Breast epithelium (tissue), 4 donors: Measurements from ENCODE around the gene SLC25A21. TPM values are rescaled to one million over a fixed set of nuclear protein-coding genes. Genes with fewer than 3 reads are reported as not detected.

ENCODE experiments used
- DNase-seq, 2 donors: peaks; one replicate each; pipeline ENCODE4 v3.0.0-alpha.2; 2019; ENCODE audit warnings: low spot score in 2 of 2
- H3K27ac ChIP-seq, 2 donors: fragments of 200-600 bp; sonication (generic) in 1 of 2; one replicate each; pipeline ENCODE4 v1.5.1; 2016 to 2019; ENCODE audit warnings: mild to moderate bottlenecking in 1 of 2
- H3K27me3 ChIP-seq, 2 donors: fragments of 200-600 bp; sonication (generic) in 1 of 2; one replicate each; pipeline versions ENCODE4 v1.5.1 to v1.6.0; 2017 to 2019; ENCODE audit warnings: control low read depth in 1 of 2, mild to moderate bottlenecking in 1 of 2
- H3K36me3 ChIP-seq: fragments of 200-600 bp; one replicate; pipeline ENCODE4 v1.5.1; 2019
- H3K4me1 ChIP-seq, 2 donors: fragments of 200-600 bp; sonication (generic); one replicate each; pipeline ENCODE4 v1.5.1; 2016 to 2019; ENCODE audit warnings: control low read depth in 1 of 2
- H3K4me3 ChIP-seq, 3 donors: fragments of 200-600 bp; sonication (generic); 1 replicate in 2 of 3; 2 replicates in 1 of 3; pipeline ENCODE4 v1.5.1; 2016 to 2019; ENCODE audit warnings: mild to moderate bottlenecking in 3 of 3, moderate library complexity in 2 of 3
- H3K9me3 ChIP-seq, 2 donors: fragments of 200-600 bp; sonication (generic) in 1 of 2; one replicate each; pipeline ENCODE4 v1.5.1; 2016 to 2019; ENCODE audit warnings: control low read depth in 1 of 2
- CTCF ChIP-seq, 3 donors: fragments of 450-650 bp; IDR thresholded peaks; one replicate each; pipeline ENCODE4 v1.5.1; 2016 to 2017; ENCODE audit warnings: antibody characterized with exemption in 3 of 3, mild to moderate bottlenecking in 3 of 3, moderate library complexity in 3 of 3
- POLR2A ChIP-seq: fragments of 450-650 bp; IDR thresholded peaks from one replicate; pipeline ENCODE4 v1.6.1; 2016; ENCODE audit warnings: antibody characterized with exemption, mild to moderate bottlenecking, moderate library complexity
- POLR2AphosphoS5 ChIP-seq, 3 donors: sonication (generic); formaldehyde crosslinking; IDR thresholded peaks; one replicate each; pipeline ENCODE4 v1.6.1; 2017; ENCODE audit warnings: antibody characterized with exemption in 3 of 3
- intact Hi-C: fragments of 100-400 bp; cut with DNase I; formaldehyde crosslinking; loops from one replicate; pipeline ENCODE4 v1.15.1; 2023; ENCODE audit warnings: low total_unique reads
- total RNA-seq, 3 donors: library from RNA; depleted of rRNA; stranded (reverse); fragments of >200 nt; gene quantifications; one replicate each; pipeline ENCODE4 v1.1.0, GENCODE V29; 2016

SLC25A21 gene
- total RNA-seq, 3 donors from 2014 or later, result 0.66 to 2.3 (median 1.6) TPM

- Histone ChIP-seq H3K36me3 (no peaks in the 10 kb centered on the region), H3K27me3 (no peaks in the 10 kb centered on the region), H3K4me3 (no peak overlapping the region), H3K27ac (no peak overlapping the region), H3K9me3 (no peaks in the 10 kb centered on the region), H3K4me1 (no peaks in the 10 kb centered on the region)
- TF ChIP-seq POLR2A (no peak), POLR2AphosphoS5 (IDR thresholded peaks at IDR 0.05) (no peak), CTCF (IDR thresholded peaks at IDR 0.05) (no peak)
- no peak for DNase-seq
- intact Hi-C loops, result no loop called here
These were observed 175.4 kb downstream of the SLC25A21 start for GRCh38 chr14:36996857-36997590.

GRCh38 chr14:36996133-36996856 is 176.1 kb downstream of the SLC25A21 start:
- intact Hi-C loops, result no loop called here
- H3K4me1 ChIP-seq, result no peaks in the 10 kb centered on the region
- no peak for TF ChIP-seq POLR2A
- no peak for TF ChIP-seq POLR2AphosphoS5 (IDR thresholded peaks at IDR 0.05)
- TF ChIP-seq CTCF (IDR thresholded peaks at IDR 0.05), result no peak
- H3K4me3 ChIP-seq, result no peak overlapping the region
- no peak for DNase-seq
- no peak overlapping the region for H3K27ac ChIP-seq
- H3K9me3 ChIP-seq, result no peaks in the 10 kb centered on the region
- no peaks in the 10 kb centered on the region for H3K27me3 ChIP-seq
- no peaks in the 10 kb centered on the region for H3K36me3 ChIP-seq

- no peaks in the 10 kb centered on the region for H3K4me1 ChIP-seq
- TF ChIP-seq POLR2A (no peak), POLR2AphosphoS5 (IDR thresholded peaks at IDR 0.05) (no peak), CTCF (IDR thresholded peaks at IDR 0.05) (no peak)
- DNase-seq, result no peak
- no peaks in the 10 kb centered on the region for H3K9me3 ChIP-seq
- intact Hi-C loops, result no loop called here
- H3K36me3 ChIP-seq, result no peaks in the 10 kb centered on the region
- H3K27me3 ChIP-seq, result no peaks in the 10 kb centered on the region
- no peak overlapping the region for H3K27ac ChIP-seq
- no peak overlapping the region for H3K4me3 ChIP-seq
These were observed 182.6 kb downstream of the SLC25A21 start for GRCh38 chr14:36989806-36990205.

GRCh38 chr14:36988989-36989388 is 183.4 kb downstream of the SLC25A21 start:
- H3K27ac ChIP-seq, result no peak overlapping the region
- no peaks in the 10 kb centered on the region for H3K4me1 ChIP-seq
- no peaks in the 10 kb centered on the region for H3K9me3 ChIP-seq
- no peaks in the 10 kb centered on the region for H3K27me3 ChIP-seq
- H3K36me3 ChIP-seq, result no peaks in the 10 kb centered on the region
- intact Hi-C loops, result no loop called here
- no peak overlapping the region for H3K4me3 ChIP-seq
- no peak for DNase-seq
- TF ChIP-seq POLR2A, result no peak
- TF ChIP-seq POLR2AphosphoS5 (IDR thresholded peaks at IDR 0.05), result no peak
- TF ChIP-seq CTCF (IDR thresholded peaks at IDR 0.05), result no peak

- intact Hi-C loops, result no loop called here
- no peak for TF ChIP-seq CTCF (IDR thresholded peaks at IDR 0.05)
- no peak for TF ChIP-seq POLR2AphosphoS5 (IDR thresholded peaks at IDR 0.05)
- no peak for TF ChIP-seq POLR2A
- no peak overlapping the region for H3K27ac ChIP-seq
- no peaks in the 10 kb centered on the region for H3K27me3 ChIP-seq
- H3K9me3 ChIP-seq, result no peaks in the 10 kb centered on the region
- DNase-seq, result no peak
- H3K4me1 ChIP-seq, result no peaks in the 10 kb centered on the region
- H3K36me3 ChIP-seq, result no peaks in the 10 kb centered on the region
- H3K4me3 ChIP-seq, result no peak overlapping the region
These were observed 183.8 kb downstream of the SLC25A21 start for GRCh38 chr14:36988568-36988967.
